Calu3 (cell line): ENCODE measurements around the gene ADAMTS17. TPM values are rescaled to one million over a fixed set of nuclear protein-coding genes. Genes with fewer than 3 reads are reported as not detected.

Experiments
- BruUV-seq: library from RNA; stranded (reverse); fragments of 400-500 nt; replicated peaks from 2 replicates; lab custom pipeline; 2021; lab: Mats Ljungman, UMichigan
- CTCF ChIA-PET: fragments of 300-600 bp; sonication (Branson Sonifier 250); formaldehyde crosslinking; loops from one replicate; lab custom pipeline; 2022; ENCODE audit warnings: antibody characterized with exemption; lab: Charles Lee
- DNase-seq: peaks from one replicate; pipeline ENCODE4 v3.0.0; 2022
- H3K27ac Mint-ChIP-seq: one replicate; pipeline ENCODE4 v1.8.0; 2022; ENCODE audit warnings: mixed read lengths; ENCODE audit not compliant: unreplicated experiment
- H3K27me3 Mint-ChIP-seq: one replicate; pipeline ENCODE4 v1.8.0; 2022; ENCODE audit warnings: mixed read lengths; ENCODE audit not compliant: unreplicated experiment
- H3K36me3 Mint-ChIP-seq: one replicate; pipeline ENCODE4 v1.8.0; 2022; ENCODE audit warnings: mild to moderate bottlenecking, moderate library complexity, mixed read lengths; ENCODE audit not compliant: insufficient read depth, unreplicated experiment
- H3K4me1 Mint-ChIP-seq: one replicate; pipeline ENCODE4 v1.8.0; 2022; ENCODE audit warnings: mild to moderate bottlenecking, low read depth, mixed read lengths; ENCODE audit not compliant: unreplicated experiment
- H3K4me3 Mint-ChIP-seq: one replicate; pipeline ENCODE4 v1.8.0; 2022; ENCODE audit warnings: mild to moderate bottlenecking, low read depth, moderate library complexity, mixed read lengths; ENCODE audit not compliant: unreplicated experiment
- H3K9me3 Mint-ChIP-seq: one replicate; pipeline ENCODE4 v1.8.0; 2022; ENCODE audit warnings: low read depth, mixed read lengths; ENCODE audit not compliant: unreplicated experiment
- intact Hi-C: fragments of 100-400 bp; cut with micrococcal nuclease; formaldehyde crosslinking; loops from one replicate; pipeline ENCODE4 v1.10.0; 2022; ENCODE audit not compliant: unreplicated experiment
- total RNA-seq: library from RNA; stranded (reverse); gene quantifications from 2 replicates; pipeline ENCODE4 v1.2.3, GENCODE V29; 2022
- TF ChIP-seq, protein P1 (sequence below): fragments of 200-600 bp; IDR thresholded peaks from one replicate; pipeline ENCODE4 v1.8.0; 2022; ENCODE audit warnings: antibody characterized with exemption; ENCODE audit not compliant: unreplicated experiment

ADAMTS17 gene
- total RNA-seq, 1 experiment from 2014 or later, result 3.5 TPM

DNA sequence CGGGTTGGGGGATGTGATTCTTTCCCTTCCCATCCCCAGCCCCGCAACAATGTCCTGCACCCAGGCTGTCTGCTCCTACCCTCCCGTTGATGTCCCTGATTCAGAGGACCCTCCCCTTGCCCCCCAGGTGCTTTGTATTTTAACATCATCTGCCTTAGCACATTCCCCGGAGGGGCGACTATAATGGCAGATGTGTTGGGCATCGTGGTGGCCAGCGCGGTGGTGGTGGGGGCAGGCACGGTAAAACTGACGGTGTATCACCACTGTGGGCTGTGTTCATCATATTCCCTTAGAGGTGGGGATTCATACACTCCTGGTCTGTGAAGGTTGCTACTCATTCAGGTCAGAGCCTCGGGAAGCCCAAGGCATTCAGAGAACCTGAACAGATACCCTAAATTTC, 173.0 kb downstream of the ADAMTS17 start:
- no TSS peak for BruUV-seq
- no peak for DNase-seq
- CTCF ChIA-PET, result no interaction called here
- Mint-ChIP-seq H3K9me3 (peaks cover 6% of the 10 kb centered on the region), H3K4me3 (no peak overlapping the region), H3K4me1 (no peaks in the 10 kb centered on the region), H3K27ac (no peak overlapping the region), H3K36me3 (no peaks in the 10 kb centered on the region), H3K27me3 (no peaks in the 10 kb centered on the region)
- TF ChIP-seq, protein P1, sequence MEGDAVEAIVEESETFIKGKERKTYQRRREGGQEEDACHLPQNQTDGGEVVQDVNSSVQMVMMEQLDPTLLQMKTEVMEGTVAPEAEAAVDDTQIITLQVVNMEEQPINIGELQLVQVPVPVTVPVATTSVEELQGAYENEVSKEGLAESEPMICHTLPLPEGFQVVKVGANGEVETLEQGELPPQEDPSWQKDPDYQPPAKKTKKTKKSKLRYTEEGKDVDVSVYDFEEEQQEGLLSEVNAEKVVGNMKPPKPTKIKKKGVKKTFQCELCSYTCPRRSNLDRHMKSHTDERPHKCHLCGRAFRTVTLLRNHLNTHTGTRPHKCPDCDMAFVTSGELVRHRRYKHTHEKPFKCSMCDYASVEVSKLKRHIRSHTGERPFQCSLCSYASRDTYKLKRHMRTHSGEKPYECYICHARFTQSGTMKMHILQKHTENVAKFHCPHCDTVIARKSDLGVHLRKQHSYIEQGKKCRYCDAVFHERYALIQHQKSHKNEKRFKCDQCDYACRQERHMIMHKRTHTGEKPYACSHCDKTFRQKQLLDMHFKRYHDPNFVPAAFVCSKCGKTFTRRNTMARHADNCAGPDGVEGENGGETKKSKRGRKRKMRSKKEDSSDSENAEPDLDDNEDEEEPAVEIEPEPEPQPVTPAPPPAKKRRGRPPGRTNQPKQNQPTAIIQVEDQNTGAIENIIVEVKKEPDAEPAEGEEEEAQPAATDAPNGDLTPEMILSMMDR, result no peak
- intact Hi-C loops, result no loop called here

- peaks cover 6% of the 10 kb centered on the region for H3K9me3 Mint-ChIP-seq
- TF ChIP-seq, protein P1, result no peak
- intact Hi-C loops, result no loop called here
- no peak overlapping the region for H3K4me3 Mint-ChIP-seq
- no peaks in the 10 kb centered on the region for H3K36me3 Mint-ChIP-seq
- no peaks in the 10 kb centered on the region for H3K4me1 Mint-ChIP-seq
- no peaks in the 10 kb centered on the region for H3K27me3 Mint-ChIP-seq
- H3K27ac Mint-ChIP-seq, result no peak overlapping the region
- no TSS peak for BruUV-seq
- CTCF ChIA-PET, result no interaction called here
- no peak for DNase-seq
Measured at GRCh38 chr15:100167884-100168375, 173.8 kb downstream of the ADAMTS17 start.

DNA sequence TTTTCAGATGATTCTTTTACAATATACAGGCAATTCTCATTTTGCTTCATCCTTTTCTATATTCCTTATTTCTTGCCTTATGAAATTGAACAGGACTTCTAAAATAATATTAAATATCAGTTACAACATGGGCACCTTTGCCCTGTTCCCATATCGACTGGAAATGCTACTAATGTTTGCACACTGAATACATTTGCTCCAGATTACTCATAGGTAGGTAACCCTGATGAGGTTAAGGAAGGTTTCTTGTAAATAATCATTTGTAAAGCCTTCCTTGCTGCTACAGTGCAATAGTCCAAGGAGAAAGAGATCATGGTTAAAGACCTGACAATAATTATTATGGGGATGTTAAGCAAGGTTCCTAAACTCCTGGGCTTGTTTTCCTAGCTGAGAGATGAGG, 175.5 kb downstream of the ADAMTS17 start:
- intact Hi-C loops, result no loop called here
- Mint-ChIP-seq H3K4me1 (no peaks in the 10 kb centered on the region), H3K4me3 (no peak overlapping the region), H3K36me3 (no peaks in the 10 kb centered on the region), H3K27ac (no peak overlapping the region), H3K9me3 (peaks cover 3% of the 10 kb centered on the region), H3K27me3 (no peaks in the 10 kb centered on the region)
- no peak for DNase-seq
- TF ChIP-seq, protein P1, result no peak
- BruUV-seq, result no TSS peak
- CTCF ChIA-PET, result no interaction called here

- no peaks in the 10 kb centered on the region for H3K4me1 Mint-ChIP-seq
- DNase-seq, result no peak
- no peak overlapping the region for H3K27ac Mint-ChIP-seq
- H3K9me3 Mint-ChIP-seq, result peaks cover 3% of the 10 kb centered on the region
- BruUV-seq, result no TSS peak
- H3K27me3 Mint-ChIP-seq, result no peaks in the 10 kb centered on the region
- CTCF ChIA-PET, result no interaction called here
- intact Hi-C loops, result no loop called here
- TF ChIP-seq, protein P1, result no peak
- H3K4me3 Mint-ChIP-seq, result no peak overlapping the region
- no peaks in the 10 kb centered on the region for H3K36me3 Mint-ChIP-seq
Measured at GRCh38 chr15:100163961-100164360, 177.8 kb downstream of the ADAMTS17 start.
